Esophagus squamous epithelium (tissue), 5 donors: Measurements from ENCODE around the gene CASP3. TPM values are rescaled to one million over a fixed set of nuclear protein-coding genes. Genes with fewer than 3 reads are reported as not detected.

ENCODE experiments used
- DNase-seq: peaks from one replicate; lab custom pipeline; 2025; lab: John Stamatoyannopoulos, UW
- H3K27ac ChIP-seq, 4 donors: fragments of 200-600 bp; sonication (generic); one replicate each; pipeline ENCODE4 v1.5.1; 2016 to 2019; ENCODE audit warnings: mild to moderate bottlenecking in 1 of 4
- H3K27me3 ChIP-seq, 4 donors: fragments of 200-600 bp; sonication (generic); 1 replicate in 3 of 4; 2 replicates in 1 of 4; pipeline versions ENCODE4 v1.5.1 to v1.6.0; 2017 to 2021; ENCODE audit warnings: antibody characterized with exemption in 1 of 4
- H3K36me3 ChIP-seq, 3 donors: fragments of 200-600 bp; sonication (generic); one replicate each; pipeline ENCODE4 v1.5.1; 2016 to 2019
- H3K4me1 ChIP-seq, 3 donors: fragments of 200-600 bp; sonication (generic); one replicate each; pipeline ENCODE4 v1.5.1; 2017 to 2019
- H3K4me3 ChIP-seq, 4 donors: fragments of 200-600 bp; sonication (generic); 1 replicate in 3 of 4; 2 replicates in 1 of 4; pipeline ENCODE4 v1.5.1; 2016 to 2019; ENCODE audit warnings: mild to moderate bottlenecking in 2 of 4, moderate library complexity in 1 of 4
- H3K9me3 ChIP-seq, 3 donors: fragments of 200-600 bp; sonication (generic); one replicate each; pipeline ENCODE4 v1.5.1; 2016 to 2019
- CTCF ChIP-seq, 6 experiments: fragments of 450-650 bp in 4 of 6; fragments of 200-600 bp in 2 of 6; sonication (generic) in 2 of 6; IDR thresholded peaks; one replicate each; pipeline ENCODE4 v1.5.1; 2016 to 2019; ENCODE audit warnings: antibody characterized with exemption in 6 of 6, mild to moderate bottlenecking in 4 of 6, moderate library complexity in 4 of 6
- POLR2A ChIP-seq, 4 donors: fragments of 450-650 bp; IDR thresholded peaks; one replicate each; pipeline ENCODE4 v1.6.1; 2017; ENCODE audit warnings: antibody characterized with exemption in 4 of 4, mild to moderate bottlenecking in 4 of 4, moderate library complexity in 3 of 4
- WGBS, 2 donors: methylation state at CpG; one replicate each; pipeline ENCODE4 v1.1.5; 2018; 5-methylcytosine and 5-hydroxymethylcytosine counted together
- intact Hi-C: fragments of 100-400 bp; cut with DNase I; formaldehyde crosslinking; loops from one replicate; pipeline ENCODE4 v1.15.0; 2022
- total RNA-seq, 4 donors: library from RNA; depleted of rRNA; stranded (reverse); fragments of >200 nt; gene quantifications; one replicate each; pipeline ENCODE4 v1.1.0, GENCODE V29; 2016
- donor health status: DM: yes; HTN: yes; CAD: no.

The CASP3 gene
- total RNA-seq, 4 donors from 2014 or later = 22.9 to 48.0 (median 28.5) TPM

GRCh38 chr4:184583738-184584502 lies 65.3 kb downstream of the CASP3 start:
- 58 to 72% methylated on average over 8 to 9 of the region's 9 CpGs for WGBS, 2 donors

More at GRCh38 chr4:184583738-184584502, 65.3 kb downstream of the CASP3 start:
- no peak for DNase-seq
- TF ChIP-seq POLR2A (IDR thresholded peaks at IDR 0.05) (no peak), CTCF (IDR thresholded peaks at IDR 0.05) (no peak)
- no peaks in the 10 kb centered on the region for H3K4me1 ChIP-seq
- H3K9me3 ChIP-seq = no peaks in the 10 kb centered on the region
- H3K27me3 ChIP-seq = no peaks in the 10 kb centered on the region
- no peaks in the 10 kb centered on the region for H3K36me3 ChIP-seq
- H3K27ac ChIP-seq = no peak overlapping the region
- H3K4me3 ChIP-seq = no peak overlapping the region
- intact Hi-C loops = no loop called here

Other genes with a start within 250 kb of the CASP3 start
- gene IRF2, start 174.9 kb downstream of the CASP3 start, total RNA-seq = 10 to 100 TPM; 16.6 to 30.2 (median 23.4) TPM
- 10 to 100 TPM in 3 of 4 donors, 1 to 10 TPM in 1; 4.5 to 15.6 (median 10.8) TPM for gene PRIMPOL, start 291 bp upstream of the CASP3 start, total RNA-seq
- gene CENPU, start 84.6 kb upstream of the CASP3 start, total RNA-seq = 10 to 100 TPM in 3 of 4 donors, 1 to 10 TPM in 1; 4.8 to 34.6 (median 18.1) TPM
- 100 to 1,000 TPM in 1 of 4 donors, 10 to 100 TPM in 3; 59.7 to 101 (median 73.8) TPM for gene ACSL1, start 176.5 kb upstream of the CASP3 start, total RNA-seq